Bone marrow (tissue), 2 donors: ENCODE measurements around the gene HOXD1.

ENCODE experiments used
- DNase-seq, 2 donors: peaks; one replicate each; lab custom pipeline; 2025; lab: John Stamatoyannopoulos, UW

Gene HOXD1

GRCh38 chr2:176187899-176188773, at the start of gene HOXD1:
TSS of gene HOXD1 (plus strand) at chr2:176188668. CDS start at chr2:176188802, 134 bp downstream.
- no peak for DNase-seq

- DNase-seq, result no peak
Observed at GRCh38 chr2:176138923-176139660, 49.4 kb upstream of the HOXD1 start.

GRCh38 chr2:176139661-176140512, 48.6 kb upstream of the HOXD1 start:
- DNase-seq, result no peak

GRCh38 chr2:176140513-176141317, 47.8 kb upstream of the HOXD1 start:
- peak in 1 of 2 donors; percentile 43 for DNase-seq

GRCh38 chr2:176142281-176142680, 46.2 kb upstream of the HOXD1 start:
- no peak for DNase-seq

GRCh38 chr2:176145085-176145969, 43.1 kb upstream of the HOXD1 start:
- DNase-seq, result no peak

GRCh38 chr2:176146101-176146500, 42.4 kb upstream of the HOXD1 start:
- DNase-seq, result no peak

GRCh38 chr2:176146645-176147044, 41.8 kb upstream of the HOXD1 start:
- no peak for DNase-seq

- no peak for DNase-seq
Observed at GRCh38 chr2:176147210-176147799, 41.2 kb upstream of the HOXD1 start.

- no peak for DNase-seq
Observed at GRCh38 chr2:176147800-176148496, 40.5 kb upstream of the HOXD1 start.

GRCh38 chr2:176148751-176149421, 39.6 kb upstream of the HOXD1 start:
- DNase-seq, result no peak

GRCh38 chr2:176149481-176149938, 39.0 kb upstream of the HOXD1 start:
- DNase-seq, result no peak

GRCh38 chr2:176149939-176150583, 38.4 kb upstream of the HOXD1 start:
- DNase-seq, result no peak

GRCh38 chr2:176150584-176151441, 37.7 kb upstream of the HOXD1 start:
- DNase-seq, result no peak

- no peak for DNase-seq
Observed at GRCh38 chr2:176151442-176152287, 36.8 kb upstream of the HOXD1 start, which contains the start of gene HOXD4. TSS of gene HOXD4 (plus strand) at chr2:176151550. CDS start at chr2:176151634, 84 bp downstream.
